ENCODE data around the gene ZFX.

ZFX gene

DNA sequence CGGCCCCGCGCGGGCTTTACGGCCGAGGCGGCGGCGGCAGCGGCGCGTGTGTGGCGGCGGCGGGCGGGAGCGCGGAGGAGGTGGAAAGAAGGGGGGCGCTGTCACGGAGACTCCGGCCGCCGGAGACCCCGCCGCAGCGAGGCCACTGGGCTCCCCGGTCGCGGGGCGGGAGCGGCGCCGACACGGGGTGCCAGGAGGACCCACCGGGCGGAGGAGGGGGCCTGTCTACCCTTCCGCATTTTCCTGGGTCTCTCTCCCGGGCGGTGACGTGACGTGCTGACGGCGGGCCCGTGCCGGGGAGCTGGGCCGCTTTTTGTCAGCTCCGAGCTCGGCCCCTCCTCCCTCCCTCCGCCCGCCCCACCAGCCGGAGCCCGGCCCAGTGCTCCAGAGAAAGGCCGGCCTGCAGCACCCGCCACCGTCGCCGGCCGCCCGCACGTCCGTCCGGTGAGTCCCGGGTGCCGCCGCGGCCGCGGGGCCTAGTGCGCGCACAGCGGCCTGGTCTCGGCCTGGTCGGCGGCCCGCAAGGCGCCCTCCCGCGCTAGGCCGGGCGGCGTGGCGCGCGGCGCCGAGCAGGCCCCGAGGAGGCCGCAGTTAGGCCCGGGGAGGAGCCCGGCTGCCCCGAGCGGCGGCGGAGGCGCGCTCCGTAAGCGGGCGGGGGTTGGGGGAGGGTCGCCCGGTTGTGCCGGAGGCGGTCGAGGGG, at the start of gene ZFX:
Gene ZFX, plus strand, starts transcription at position 379 of the 700 bp plus-strand sequence. CDS start 23,014 bp downstream, outside the sequence.
- H3K4me3 ChIP-seq (ENCODE audit: control insufficient read depth, low read depth, low read length): peak within 1 kb of the TSS; percentile 90
- no peak for DNase-seq (ENCODE audit: low read depth)
- TF ChIP-seq, protein P1, sequence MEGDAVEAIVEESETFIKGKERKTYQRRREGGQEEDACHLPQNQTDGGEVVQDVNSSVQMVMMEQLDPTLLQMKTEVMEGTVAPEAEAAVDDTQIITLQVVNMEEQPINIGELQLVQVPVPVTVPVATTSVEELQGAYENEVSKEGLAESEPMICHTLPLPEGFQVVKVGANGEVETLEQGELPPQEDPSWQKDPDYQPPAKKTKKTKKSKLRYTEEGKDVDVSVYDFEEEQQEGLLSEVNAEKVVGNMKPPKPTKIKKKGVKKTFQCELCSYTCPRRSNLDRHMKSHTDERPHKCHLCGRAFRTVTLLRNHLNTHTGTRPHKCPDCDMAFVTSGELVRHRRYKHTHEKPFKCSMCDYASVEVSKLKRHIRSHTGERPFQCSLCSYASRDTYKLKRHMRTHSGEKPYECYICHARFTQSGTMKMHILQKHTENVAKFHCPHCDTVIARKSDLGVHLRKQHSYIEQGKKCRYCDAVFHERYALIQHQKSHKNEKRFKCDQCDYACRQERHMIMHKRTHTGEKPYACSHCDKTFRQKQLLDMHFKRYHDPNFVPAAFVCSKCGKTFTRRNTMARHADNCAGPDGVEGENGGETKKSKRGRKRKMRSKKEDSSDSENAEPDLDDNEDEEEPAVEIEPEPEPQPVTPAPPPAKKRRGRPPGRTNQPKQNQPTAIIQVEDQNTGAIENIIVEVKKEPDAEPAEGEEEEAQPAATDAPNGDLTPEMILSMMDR (IDR thresholded peaks at IDR 0.05; ENCODE audit: control insufficient read depth, insufficient read depth, low read depth, low read length, missing control alignments): no peak

DNA sequence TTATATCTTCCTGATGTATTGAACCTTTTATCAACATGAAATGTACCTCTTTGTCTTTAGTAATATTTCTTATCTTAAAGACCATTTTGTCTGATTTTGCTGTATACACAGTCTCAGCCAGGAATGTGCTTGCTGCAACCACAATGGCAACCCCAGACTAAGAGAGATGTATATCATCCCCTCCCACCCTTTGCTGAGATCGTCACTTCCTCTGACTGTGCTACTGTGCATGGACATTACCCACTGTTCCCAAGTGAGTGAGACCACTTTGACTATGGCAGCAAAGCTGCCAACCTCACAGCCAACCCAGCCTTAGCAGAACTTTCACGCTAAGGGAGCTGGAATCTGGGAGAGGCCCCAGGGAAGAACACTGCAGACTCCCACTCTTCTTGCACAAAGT, 48.8 kb upstream of the ZFX start:
- TF ChIP-seq, protein P1 (IDR thresholded peaks at IDR 0.05; ENCODE audit: control insufficient read depth, insufficient read depth, low read depth, low read length, missing control alignments): no peak
- no peak overlapping the region for H3K4me3 ChIP-seq (ENCODE audit: control insufficient read depth, low read depth, low read length)
- no peak for DNase-seq (ENCODE audit: low read depth)

DNA sequence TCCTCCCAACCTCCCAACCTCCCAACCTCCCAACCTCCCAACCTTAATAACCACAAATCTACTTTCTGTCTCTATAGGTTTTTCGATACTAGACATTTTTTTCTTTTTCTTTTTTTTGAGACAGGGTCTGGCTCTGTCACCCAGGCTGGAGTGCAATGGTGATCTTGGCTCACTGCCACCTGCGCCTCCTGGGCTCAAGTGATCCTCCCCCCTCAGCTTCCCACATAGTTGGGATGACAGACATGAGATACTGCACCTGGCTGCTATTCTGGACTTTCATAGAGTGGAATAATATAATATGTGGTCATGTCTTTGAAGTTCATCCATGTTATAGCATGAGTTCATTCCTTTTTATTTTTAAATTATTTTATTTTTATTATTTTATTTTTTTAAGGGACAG, 39.5 kb upstream of the ZFX start:
- DNase-seq (ENCODE audit: low read depth): no peak
- TF ChIP-seq, protein P1 (IDR thresholded peaks at IDR 0.05; ENCODE audit: control insufficient read depth, insufficient read depth, low read depth, low read length, missing control alignments): no peak

DNA sequence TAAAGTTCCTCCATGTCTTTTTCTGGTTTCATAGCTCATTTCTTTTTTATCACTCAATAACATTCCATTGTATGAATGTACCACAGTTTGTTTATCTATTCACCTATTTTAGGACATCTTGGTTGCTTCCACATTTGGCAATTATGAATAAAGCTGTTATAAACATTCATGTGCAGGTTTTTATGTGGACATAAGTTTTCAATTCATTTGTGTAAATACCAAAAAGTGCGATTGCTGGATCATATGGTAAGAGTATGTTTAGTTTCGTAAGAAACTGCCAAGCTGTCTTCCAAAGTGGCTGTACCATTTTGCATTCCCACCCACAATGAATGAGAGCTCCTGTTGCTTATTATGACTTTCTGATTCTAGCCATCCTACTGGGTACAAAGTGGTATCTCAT, 36.3 kb upstream of the ZFX start:
- no peak overlapping the region for H3K4me3 ChIP-seq (ENCODE audit: control insufficient read depth, low read depth, low read length)
- TF ChIP-seq, protein P1 (IDR thresholded peaks at IDR 0.05; ENCODE audit: control insufficient read depth, insufficient read depth, low read depth, low read length, missing control alignments): no peak
- DNase-seq (ENCODE audit: low read depth): peak; percentile 61

More for the DNA sequence above, 39.5 kb upstream of the ZFX start:
- no peak overlapping the region for H3K4me3 ChIP-seq (ENCODE audit: control insufficient read depth, low read depth, low read length)

DNA sequence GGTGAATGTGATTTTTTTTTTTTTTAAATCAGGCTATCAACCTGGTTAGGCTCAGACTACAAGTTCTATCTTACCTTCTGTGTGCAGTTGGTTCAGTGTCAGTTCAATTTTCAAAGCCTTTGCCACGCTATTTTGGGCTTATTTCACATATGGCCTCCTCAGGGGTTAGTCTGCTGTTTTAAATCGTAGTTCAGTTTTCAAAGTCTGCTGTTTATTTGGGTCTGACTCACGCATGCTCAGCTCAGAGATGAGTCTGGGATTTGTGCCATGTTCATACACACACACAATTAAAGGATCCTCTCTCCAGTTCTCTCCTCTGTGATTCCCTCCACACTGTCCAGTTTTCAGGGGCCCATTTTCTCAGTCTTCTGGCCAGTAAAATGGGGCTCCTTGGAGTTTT, 32.3 kb upstream of the ZFX start:
- TF ChIP-seq, protein P1 (IDR thresholded peaks at IDR 0.05; ENCODE audit: control insufficient read depth, insufficient read depth, low read depth, low read length, missing control alignments): no peak
- peak; percentile 57 for DNase-seq (ENCODE audit: low read depth)
- no peak overlapping the region for H3K4me3 ChIP-seq (ENCODE audit: control insufficient read depth, low read depth, low read length)

DNA sequence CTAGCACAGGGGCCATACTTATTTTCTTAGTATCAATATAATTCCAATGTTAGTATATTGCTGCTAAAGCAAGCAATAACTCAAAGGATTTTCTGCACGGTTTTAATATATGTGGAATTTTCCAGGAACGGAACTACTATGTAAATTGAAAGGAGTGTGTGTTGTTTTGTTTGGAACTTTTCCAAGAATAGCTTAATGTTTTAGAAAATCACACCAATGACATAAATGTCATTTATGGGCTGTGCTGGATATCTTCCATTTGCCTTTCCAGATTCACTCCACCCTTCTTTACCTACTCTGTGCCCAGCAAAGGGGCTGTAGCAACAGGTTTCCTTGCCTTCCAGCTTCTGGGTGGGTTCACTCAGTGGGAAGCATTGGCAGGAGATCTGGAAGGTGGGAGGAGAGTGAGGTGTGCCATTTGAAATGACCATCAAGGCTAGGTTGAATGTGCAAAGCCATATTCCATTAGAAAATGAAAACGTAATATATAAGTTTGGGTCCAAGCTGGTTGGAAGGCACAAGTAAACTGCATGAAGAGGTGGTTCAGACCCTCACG, 25.2 kb upstream of the ZFX start:
- TF ChIP-seq, protein P1 (IDR thresholded peaks at IDR 0.05; ENCODE audit: control insufficient read depth, insufficient read depth, low read depth, low read length, missing control alignments): no peak
- no peak overlapping the region for H3K4me3 ChIP-seq (ENCODE audit: control insufficient read depth, low read depth, low read length)
- no peak for DNase-seq (ENCODE audit: low read depth)

Measured in AG09309 (cell line).